HG03175 (cell line): ENCODE results near the gene KDM8.

Experiments
- ATAC-seq: cut with Tn5 transposase; IDR thresholded peaks from one replicate; pipeline ENCODE4 v1.9.1; 2021; ENCODE audit warnings: mild to moderate bottlenecking, moderate library complexity; ENCODE audit not compliant: unreplicated experiment

The KDM8 gene

GRCh38 chr16:27228621-27229501, 25.5 kb downstream of the KDM8 start:
- no peak for ATAC-seq

GRCh38 chr16:27229891-27230470, 26.7 kb downstream of the KDM8 start:
- ATAC-seq: no peak

GRCh38 chr16:27230562-27231001, 27.3 kb downstream of the KDM8 start:
- ATAC-seq: no peak

- no peak for ATAC-seq
Observed at GRCh38 chr16:27231692-27232060, 28.4 kb downstream of the KDM8 start.

GRCh38 chr16:27232061-27232900, 29.0 kb downstream of the KDM8 start:
- ATAC-seq: no peak

GRCh38 chr16:27232901-27233625, 29.7 kb downstream of the KDM8 start:
- no peak for ATAC-seq

GRCh38 chr16:27233731-27234130, 30.4 kb downstream of the KDM8 start:
- ATAC-seq: no peak

- no peak for ATAC-seq
Observed at GRCh38 chr16:27234171-27234570, 30.8 kb downstream of the KDM8 start.

- no peak for ATAC-seq
Observed at GRCh38 chr16:27234603-27235002, 31.3 kb downstream of the KDM8 start.

- ATAC-seq: peak; percentile 30
Observed at GRCh38 chr16:27235055-27235937, 32.0 kb downstream of the KDM8 start.

GRCh38 chr16:27235938-27236245, 32.6 kb downstream of the KDM8 start:
- ATAC-seq: no peak

GRCh38 chr16:27236635-27237218, 33.4 kb downstream of the KDM8 start:
- no peak for ATAC-seq

GRCh38 chr16:27237219-27238015, 34.1 kb downstream of the KDM8 start:
- peak; percentile 75 for ATAC-seq

- peak; percentile 39 for ATAC-seq
Observed at GRCh38 chr16:27238016-27238587, 34.8 kb downstream of the KDM8 start.

- ATAC-seq: no peak
Observed at GRCh38 chr16:27238591-27238990, 35.3 kb downstream of the KDM8 start.

GRCh38 chr16:27239026-27239425, 35.7 kb downstream of the KDM8 start:
- no peak for ATAC-seq

- no peak for ATAC-seq
Observed at GRCh38 chr16:27239906-27240655, 36.8 kb downstream of the KDM8 start.
